C4-2B (cell line): ENCODE measurements around the gene SETBP1.

ENCODE experiments used
- CTCF ChIP-seq: fragments of 450-650 bp; conservative IDR thresholded peaks from 2 replicates; pipeline ENCODE4 v1.5.1; 2017; ENCODE audit warnings: mild to moderate bottlenecking
- ZFX ChIP-seq: fragments of 450-650 bp; IDR thresholded peaks from 2 replicates; pipeline ENCODE4 v1.6.1; 2017

- TF ChIP-seq CTCF (no peak), ZFX (no peak)
Measured at GRCh38 chr18:45046961-45047360, 366.3 kb downstream of the SETBP1 start.
